Measurements from ENCODE around the gene HSPA1A. TPM values are rescaled to one million over a fixed set of nuclear protein-coding genes. Genes with fewer than 3 reads are reported as not detected.

HSPA1A gene
- total and polyA plus RNA-seq, 4 donors, result 117 to 541 (median 198) TPM

GRCh38 chr6:31780507-31781243 is 34.7 kb upstream of the HSPA1A start:
- H3K36me3 ChIP-seq (ENCODE audit: control insufficient read depth, insufficient read depth, low read length), result peaks cover 95% of the 10 kb centered on the region
- no peaks in the 10 kb centered on the region for H3K9me3 ChIP-seq (ENCODE audit: control insufficient read depth, insufficient read depth, low read length)
- no peak overlapping the region for H3K4me3 ChIP-seq (ENCODE audit: low read depth, low read length)
- no peak for DNase-seq (ENCODE audit: low read depth in 4 of 6, low spot score in 6 of 6)
- no peaks in the 10 kb centered on the region for H3K27me3 ChIP-seq (ENCODE audit: control insufficient read depth, insufficient read depth, low read length)
- no peak overlapping the region for H3K27ac ChIP-seq (ENCODE audit: low read depth, low read length)
- peaks cover 27% of the 10 kb centered on the region for H3K4me1 ChIP-seq (ENCODE audit: control insufficient read depth, insufficient read depth, low read length)
- 88% methylated on average over 9 of the region's 20 CpGs for WGBS (ENCODE audit: insufficient coverage)

GRCh38 chr6:31781244-31782125 is 33.9 kb upstream of the HSPA1A start:
- 91% methylated on average over 17 of the region's 23 CpGs for WGBS (ENCODE audit: insufficient coverage)

GRCh38 chr6:31782126-31782855 is 33.1 kb upstream of the HSPA1A start:
- DNase-seq (ENCODE audit: low read depth in 4 of 6, low spot score in 6 of 6), result no peak
- Histone ChIP-seq H3K36me3 (ENCODE audit: control insufficient read depth, insufficient read depth, low read length) (peaks cover 93% of the 10 kb centered on the region), H3K27me3 (ENCODE audit: control insufficient read depth, insufficient read depth, low read length) (no peaks in the 10 kb centered on the region), H3K4me3 (ENCODE audit: low read depth, low read length) (no peak overlapping the region), H3K9me3 (ENCODE audit: control insufficient read depth, insufficient read depth, low read length) (no peaks in the 10 kb centered on the region), H3K27ac (ENCODE audit: low read depth, low read length) (no peak overlapping the region), H3K4me1 (ENCODE audit: control insufficient read depth, insufficient read depth, low read length) (peaks cover 18% of the 10 kb centered on the region)
- WGBS (ENCODE audit: insufficient coverage), result 92% methylated on average over 32 of the region's 32 CpGs

More at GRCh38 chr6:31781244-31782125, 33.9 kb upstream of the HSPA1A start:
- peaks cover 26% of the 10 kb centered on the region for H3K4me1 ChIP-seq (ENCODE audit: control insufficient read depth, insufficient read depth, low read length)
- H3K36me3 ChIP-seq (ENCODE audit: control insufficient read depth, insufficient read depth, low read length), result peaks cover 97% of the 10 kb centered on the region
- no peaks in the 10 kb centered on the region for H3K9me3 ChIP-seq (ENCODE audit: control insufficient read depth, insufficient read depth, low read length)
- no peak for DNase-seq (ENCODE audit: low read depth in 4 of 6, low spot score in 6 of 6)
- no peaks in the 10 kb centered on the region for H3K27me3 ChIP-seq (ENCODE audit: control insufficient read depth, insufficient read depth, low read length)
- H3K27ac ChIP-seq (ENCODE audit: low read depth, low read length), result no peak overlapping the region
- no peak overlapping the region for H3K4me3 ChIP-seq (ENCODE audit: low read depth, low read length)

- peak in 1 of 6 donors; percentile 29 for DNase-seq (ENCODE audit: low read depth in 4 of 6, low spot score in 6 of 6)
- no peak overlapping the region for H3K27ac ChIP-seq (ENCODE audit: low read depth, low read length)
- no peaks in the 10 kb centered on the region for H3K9me3 ChIP-seq (ENCODE audit: control insufficient read depth, insufficient read depth, low read length)
- H3K4me1 ChIP-seq (ENCODE audit: control insufficient read depth, insufficient read depth, low read length), result peaks cover 15% of the 10 kb centered on the region
- peaks cover 80% of the 10 kb centered on the region for H3K36me3 ChIP-seq (ENCODE audit: control insufficient read depth, insufficient read depth, low read length)
- WGBS (ENCODE audit: insufficient coverage), result 97% methylated on average over 14 of the region's 15 CpGs
- no peaks in the 10 kb centered on the region for H3K27me3 ChIP-seq (ENCODE audit: control insufficient read depth, insufficient read depth, low read length)
- H3K4me3 ChIP-seq (ENCODE audit: low read depth, low read length), result no peak overlapping the region
Observed at GRCh38 chr6:31784098-31784925, 31.0 kb upstream of the HSPA1A start.

GRCh38 chr6:31785475-31785874 is 29.9 kb upstream of the HSPA1A start:
- no peak overlapping the region for H3K27ac ChIP-seq (ENCODE audit: low read depth, low read length)
- H3K36me3 ChIP-seq (ENCODE audit: control insufficient read depth, insufficient read depth, low read length), result peaks cover 76% of the 10 kb centered on the region
- peaks cover 15% of the 10 kb centered on the region for H3K4me1 ChIP-seq (ENCODE audit: control insufficient read depth, insufficient read depth, low read length)
- H3K9me3 ChIP-seq (ENCODE audit: control insufficient read depth, insufficient read depth, low read length), result no peaks in the 10 kb centered on the region
- 100% methylated on average over 6 of the region's 11 CpGs for WGBS (ENCODE audit: insufficient coverage)
- no peak for DNase-seq (ENCODE audit: low read depth in 4 of 6, low spot score in 6 of 6)
- H3K27me3 ChIP-seq (ENCODE audit: control insufficient read depth, insufficient read depth, low read length), result no peaks in the 10 kb centered on the region
- no peak overlapping the region for H3K4me3 ChIP-seq (ENCODE audit: low read depth, low read length)

- Histone ChIP-seq H3K9me3 (ENCODE audit: control insufficient read depth, insufficient read depth, low read length) (no peaks in the 10 kb centered on the region), H3K36me3 (ENCODE audit: control insufficient read depth, insufficient read depth, low read length) (peaks cover 40% of the 10 kb centered on the region), H3K4me3 (ENCODE audit: low read depth, low read length) (peak overlapping the region; percentile 16), H3K27me3 (ENCODE audit: control insufficient read depth, insufficient read depth, low read length) (no peaks in the 10 kb centered on the region), H3K27ac (ENCODE audit: low read depth, low read length) (no peak overlapping the region), H3K4me1 (ENCODE audit: control insufficient read depth, insufficient read depth, low read length) (peaks cover 24% of the 10 kb centered on the region)
- peak in 4 of 6 donors; percentile 48 to 90 (median 70) for DNase-seq (ENCODE audit: low read depth in 4 of 6, low spot score in 6 of 6)
- 61% methylated on average over 10 of the region's 12 CpGs for WGBS (ENCODE audit: insufficient coverage)
Observed at GRCh38 chr6:31791324-31792089, 23.8 kb upstream of the HSPA1A start.

- no peak overlapping the region for H3K27ac ChIP-seq (ENCODE audit: low read depth, low read length)
- peaks cover 37% of the 10 kb centered on the region for H3K36me3 ChIP-seq (ENCODE audit: control insufficient read depth, insufficient read depth, low read length)
- no peak for DNase-seq (ENCODE audit: low read depth in 4 of 6, low spot score in 6 of 6)
- H3K27me3 ChIP-seq (ENCODE audit: control insufficient read depth, insufficient read depth, low read length), result no peaks in the 10 kb centered on the region
- WGBS (ENCODE audit: insufficient coverage), result no CpG with 5 or more reads among the region's 3 CpGs
- H3K9me3 ChIP-seq (ENCODE audit: control insufficient read depth, insufficient read depth, low read length), result no peaks in the 10 kb centered on the region
- H3K4me3 ChIP-seq (ENCODE audit: low read depth, low read length), result no peak overlapping the region
- peaks cover 24% of the 10 kb centered on the region for H3K4me1 ChIP-seq (ENCODE audit: control insufficient read depth, insufficient read depth, low read length)
Observed at GRCh38 chr6:31792090-31792374, 23.3 kb upstream of the HSPA1A start.

- Histone ChIP-seq H3K9me3 (ENCODE audit: control insufficient read depth, insufficient read depth, low read length) (no peaks in the 10 kb centered on the region), H3K36me3 (ENCODE audit: control insufficient read depth, insufficient read depth, low read length) (peaks cover 38% of the 10 kb centered on the region), H3K27ac (ENCODE audit: low read depth, low read length) (no peak overlapping the region), H3K4me3 (ENCODE audit: low read depth, low read length) (no peak overlapping the region), H3K4me1 (ENCODE audit: control insufficient read depth, insufficient read depth, low read length) (peaks cover 24% of the 10 kb centered on the region), H3K27me3 (ENCODE audit: control insufficient read depth, insufficient read depth, low read length) (no peaks in the 10 kb centered on the region)
- DNase-seq (ENCODE audit: low read depth in 4 of 6, low spot score in 6 of 6), result no peak
- WGBS (ENCODE audit: insufficient coverage), result 94% methylated on average over 10 of the region's 12 CpGs
Observed at GRCh38 chr6:31792761-31793171, 22.6 kb upstream of the HSPA1A start.

Measured in spinal cord (tissue), 10 donors.